HG03575 (cell line): ENCODE measurements around the gene RTN4IP1.

Experiments used
- ATAC-seq: cut with Tn5 transposase; IDR thresholded peaks from one replicate; pipeline ENCODE4 v1.9.1; 2021; ENCODE audit not compliant: unreplicated experiment, insufficient number of reproducible peaks, low FRiP score; ENCODE audit errors: extremely low read depth

Gene RTN4IP1

GRCh38 chr6:106629103-106629858 lies at the start of gene RTN4IP1, which contains the start of gene QRSL1:
Gene RTN4IP1 (minus strand): TSS chr6:106629498. CDS start chr6:106629021, 477 bp downstream.
Gene QRSL1 (plus strand): TSS chr6:106629578. CDS start chr6:106629682, 104 bp downstream.
- peak; percentile 44 for ATAC-seq

GRCh38 chr6:106677282-106677681 lies 48.0 kb upstream of the RTN4IP1 start:
- no peak for ATAC-seq

- ATAC-seq: no peak
Measured at GRCh38 chr6:106674541-106675229, 45.4 kb upstream of the RTN4IP1 start.

- no peak for ATAC-seq
Measured at GRCh38 chr6:106671651-106672050, 42.4 kb upstream of the RTN4IP1 start.

GRCh38 chr6:106670236-106670635 lies 40.9 kb upstream of the RTN4IP1 start:
- ATAC-seq: no peak

GRCh38 chr6:106667022-106667402 lies 37.7 kb upstream of the RTN4IP1 start:
- no peak for ATAC-seq

- ATAC-seq: peak; percentile 82
Measured at GRCh38 chr6:106666282-106667021, 37.2 kb upstream of the RTN4IP1 start.

GRCh38 chr6:106662458-106662857 lies 33.2 kb upstream of the RTN4IP1 start:
- ATAC-seq: no peak

- ATAC-seq: no peak
Measured at GRCh38 chr6:106659859-106660258, 30.6 kb upstream of the RTN4IP1 start.

- ATAC-seq: no peak
Measured at GRCh38 chr6:106658469-106658868, 29.2 kb upstream of the RTN4IP1 start.

- no peak for ATAC-seq
Measured at GRCh38 chr6:106648651-106649308, 19.5 kb upstream of the RTN4IP1 start.

- ATAC-seq: no peak
Measured at GRCh38 chr6:106643061-106643460, 13.8 kb upstream of the RTN4IP1 start.

GRCh38 chr6:106642476-106642875 lies 13.2 kb upstream of the RTN4IP1 start:
- ATAC-seq: no peak

- no peak for ATAC-seq
Measured at GRCh38 chr6:106639812-106640211, 10.5 kb upstream of the RTN4IP1 start.

- peak; percentile 41 for ATAC-seq
Measured at GRCh38 chr6:106637717-106638341, 8.5 kb upstream of the RTN4IP1 start.

- ATAC-seq: no peak
Measured at GRCh38 chr6:106637051-106637716, 7.9 kb upstream of the RTN4IP1 start.

- ATAC-seq: no peak
Measured at GRCh38 chr6:106634565-106634964, 5.3 kb upstream of the RTN4IP1 start.

- ATAC-seq: no peak
Measured at GRCh38 chr6:106631346-106631745, 2.0 kb upstream of the RTN4IP1 start.
